Right lung (tissue), 5 donors: ENCODE measurements around the gene DIPK1A. TPM values are rescaled to one million over a fixed set of nuclear protein-coding genes. Genes with fewer than 3 reads are reported as not detected.
A peak's percentile ranks its signal among the peaks of the same experiment; 100 is the strongest.
"Not testable (repeated sequence)": the region's sequence is repeated elsewhere in the genome, so short reads cannot be mapped to it uniquely, and the experiment has no call there.

Source experiments
- DNase-seq, 2 donors: peaks; one replicate each; pipeline ENCODE4 v3.0.0-alpha.2; 2013
- polyA plus RNA-seq, 5 donors: library from polyadenylated mRNA; unstranded; fragments of 120-200 nt; gene quantifications; one replicate each; pipeline versions ENCODE4 v1.2.1 to v1.2.3, GENCODE V29; 2013; ENCODE audit warnings: inconsistent platforms in 1 of 5, low replicate concordance in 1 of 5; ENCODE audit not compliant: insufficient read length in 5 of 5, insufficient read depth in 1 of 5

The DIPK1A gene
- polyA plus RNA-seq, 5 donors: 7.8 to 13.9 (median 12.2) TPM

DNA sequence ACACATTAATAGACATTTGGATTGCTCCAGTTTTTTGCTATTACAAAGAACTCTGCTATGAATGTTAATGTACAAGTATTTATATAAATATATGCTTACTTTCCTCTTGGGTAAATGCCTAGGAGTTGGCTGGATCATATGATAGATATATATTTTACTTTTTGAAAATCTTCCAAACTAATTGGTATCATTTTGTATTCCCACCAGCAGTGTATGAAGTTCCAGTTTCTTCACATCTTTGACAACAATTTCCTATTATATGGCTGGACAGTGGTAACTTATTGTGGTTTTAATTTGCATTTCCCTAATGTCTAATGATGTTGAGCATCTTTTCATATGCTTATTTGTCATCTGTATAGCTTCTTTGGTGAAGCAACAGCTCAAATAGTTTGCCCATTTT, 23.8 kb upstream of the DIPK1A start:
- no peak for DNase-seq

DNA sequence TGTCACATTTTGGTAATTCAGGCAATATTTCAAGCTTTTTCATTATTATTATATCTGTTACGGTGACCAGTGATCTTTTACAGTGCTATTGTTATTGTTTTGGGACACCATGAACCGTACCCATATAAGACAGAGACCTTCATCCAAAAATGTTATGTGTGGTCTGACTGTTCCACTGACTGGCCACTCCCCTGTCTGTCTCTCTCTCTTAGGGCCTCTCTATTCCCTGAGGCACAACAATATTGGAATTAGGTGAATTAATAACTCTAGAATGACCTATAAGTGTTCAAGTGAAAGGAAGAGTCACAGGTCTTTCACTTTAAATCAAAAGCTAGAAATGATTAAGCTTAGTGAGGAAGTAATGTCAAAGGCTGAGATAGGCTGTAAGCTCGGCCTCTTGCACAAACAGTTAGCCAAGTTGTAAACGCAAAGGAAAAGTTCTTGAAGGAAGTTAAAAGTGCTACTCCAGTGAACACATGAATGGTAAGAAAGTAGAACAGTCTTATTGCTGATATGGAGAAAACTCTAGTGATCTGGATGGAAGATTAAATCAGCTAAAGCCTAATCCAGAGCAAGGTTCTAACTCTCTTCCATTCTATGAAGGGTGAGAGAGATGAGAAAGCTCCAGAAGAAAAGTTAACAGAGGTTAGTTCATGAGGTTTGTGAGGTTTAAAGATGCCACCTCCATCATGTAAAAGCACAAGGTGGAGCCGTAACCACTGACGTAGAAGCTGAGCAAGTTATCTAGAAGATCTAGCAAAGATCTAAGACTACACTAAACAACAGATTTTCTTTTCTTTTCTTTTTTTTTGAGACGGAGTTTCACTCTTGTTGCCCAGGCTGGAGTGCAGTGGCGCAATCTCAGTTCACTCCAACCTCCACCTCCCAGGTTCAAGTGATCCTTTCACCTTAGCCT, 19.7 kb upstream of the DIPK1A start:
- no peak for DNase-seq

DNA sequence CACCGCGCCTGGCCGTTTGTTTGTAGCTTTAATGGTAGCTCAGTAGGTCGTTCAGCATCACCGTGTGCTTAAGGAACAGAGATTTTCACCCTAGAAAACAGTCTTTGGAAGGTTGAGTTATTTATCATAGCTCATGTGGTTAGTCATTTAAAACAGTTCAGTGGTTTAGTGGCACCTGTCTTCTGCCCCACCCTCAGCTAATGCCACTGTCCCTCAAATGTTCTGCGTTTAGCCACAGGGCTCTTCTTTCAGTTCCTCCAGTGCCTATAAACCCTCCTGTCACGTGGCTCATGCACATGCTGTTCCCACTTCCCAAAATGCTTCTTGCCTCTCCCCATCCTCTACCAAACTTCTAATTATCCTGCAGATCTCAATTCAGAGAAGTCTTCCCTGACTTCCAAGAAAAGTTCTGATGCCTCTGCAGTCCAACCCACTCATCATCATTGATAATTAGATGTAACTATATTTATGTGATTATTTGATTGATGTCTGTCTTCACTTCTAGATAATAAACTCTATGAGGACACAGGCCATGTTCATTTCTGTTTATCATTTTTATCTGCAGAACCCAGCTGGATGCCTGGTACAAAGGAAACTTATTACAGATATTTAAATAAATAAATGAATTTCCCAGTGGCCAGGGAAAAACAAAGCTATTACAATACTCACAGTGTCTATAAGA, 14.4 kb upstream of the DIPK1A start:
- DNase-seq: no peak

DNA sequence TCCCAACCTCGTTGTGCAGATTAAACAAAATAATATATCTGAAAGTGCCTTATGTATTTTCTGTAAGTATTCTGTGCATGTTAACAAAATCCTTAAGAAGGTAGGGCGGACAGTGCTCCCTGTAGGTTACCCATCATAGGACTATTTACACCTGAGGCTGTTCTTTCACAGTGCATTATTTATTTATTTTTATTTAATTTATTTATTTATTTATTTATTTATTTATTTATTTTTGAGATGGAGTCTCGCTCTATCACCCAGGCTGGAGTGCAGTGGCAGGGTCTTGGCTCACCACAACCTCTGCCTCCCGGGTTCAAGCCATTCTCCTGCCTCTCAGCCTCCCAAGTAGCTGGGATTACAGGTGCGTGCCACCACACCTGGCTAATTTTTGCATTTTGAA, 12.8 kb upstream of the DIPK1A start:
- not testable (repeated sequence) for DNase-seq

DNA sequence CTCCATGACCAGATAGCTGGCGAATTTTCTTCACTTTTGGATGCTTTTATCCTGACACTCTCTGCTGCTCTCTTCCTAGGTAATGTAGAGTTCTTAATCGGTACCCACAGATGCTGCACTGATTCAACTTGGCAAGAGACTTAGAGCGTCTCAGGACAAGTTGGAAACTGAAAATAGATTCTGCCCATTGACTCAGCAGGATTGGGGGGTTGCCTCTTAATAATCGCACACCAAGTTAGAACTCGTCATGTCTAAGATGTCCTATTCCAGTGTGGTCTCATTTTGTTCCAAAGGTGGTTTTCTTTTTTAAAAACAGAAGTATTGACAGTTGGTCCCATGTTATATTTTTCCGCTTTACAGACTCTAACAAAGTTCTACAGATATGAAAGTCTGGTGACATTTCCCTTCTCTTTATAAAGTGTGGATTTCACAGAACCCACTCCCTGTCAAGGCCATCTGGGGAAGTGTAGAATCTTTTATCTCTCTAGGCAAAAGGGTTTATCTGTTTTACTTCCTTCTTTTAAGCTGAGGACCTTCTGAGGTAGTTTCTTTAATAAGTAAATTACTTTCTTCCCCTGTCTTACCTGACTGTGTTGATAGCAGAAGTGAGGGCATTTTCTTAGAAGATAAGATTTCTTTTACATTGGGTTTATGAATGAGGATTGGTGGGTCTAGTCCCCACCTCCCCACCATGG, 12.1 kb upstream of the DIPK1A start:
- DNase-seq: no peak

DNA sequence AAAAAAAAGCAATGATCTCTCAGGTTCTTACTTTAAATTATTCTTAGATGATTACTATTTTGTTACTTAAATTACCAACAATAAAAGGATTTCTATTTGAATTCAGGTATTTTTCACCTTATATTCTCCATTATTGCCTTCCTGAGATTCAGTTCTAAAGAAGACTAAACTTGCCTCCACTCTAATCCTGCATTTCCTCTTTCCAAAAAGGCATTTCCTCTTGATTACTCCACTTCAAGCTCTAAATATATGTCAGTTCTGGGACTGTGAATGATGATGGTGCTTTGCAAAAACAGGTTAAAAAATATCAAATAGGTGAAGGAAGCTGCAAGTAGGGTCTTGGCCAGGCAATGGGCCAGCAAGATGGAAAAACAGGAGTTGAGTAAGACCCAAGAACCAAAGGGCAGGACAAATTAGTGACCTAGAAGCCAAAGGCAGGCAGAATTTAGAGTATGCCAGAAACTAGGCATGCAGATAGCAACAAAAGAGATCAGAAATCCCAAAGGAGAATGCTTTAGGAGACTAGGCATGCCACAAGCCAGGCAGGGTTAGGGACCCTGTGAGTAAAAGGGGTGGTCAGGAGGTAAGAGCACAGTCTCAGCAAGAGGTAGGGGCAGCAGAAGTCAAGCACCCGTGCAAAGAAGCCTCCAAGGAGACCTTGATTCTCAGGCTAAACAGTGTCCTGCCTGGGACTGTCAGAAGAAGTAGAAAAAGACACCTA, 11.3 kb upstream of the DIPK1A start:
- DNase-seq: no peak

DNA sequence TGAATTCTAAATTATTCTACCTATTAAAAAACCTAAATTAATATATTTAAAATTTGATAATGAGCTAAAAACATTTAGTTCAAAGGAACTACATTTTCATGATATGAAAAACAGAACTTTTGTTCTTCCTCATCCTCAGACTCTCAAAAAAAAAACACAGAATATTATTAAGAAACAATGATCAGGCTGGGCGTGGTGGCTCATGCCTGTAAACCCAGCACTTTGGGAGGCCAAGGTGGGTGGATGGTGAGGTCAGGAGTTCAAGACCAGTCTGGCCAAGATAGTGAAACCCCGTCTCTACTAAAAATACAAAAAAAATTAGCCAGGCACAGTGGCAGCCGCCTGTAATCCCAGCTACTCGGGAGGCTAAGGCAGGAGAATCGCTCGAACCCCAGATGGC, 10.7 kb upstream of the DIPK1A start:
- DNase-seq: not testable (repeated sequence)

DNA sequence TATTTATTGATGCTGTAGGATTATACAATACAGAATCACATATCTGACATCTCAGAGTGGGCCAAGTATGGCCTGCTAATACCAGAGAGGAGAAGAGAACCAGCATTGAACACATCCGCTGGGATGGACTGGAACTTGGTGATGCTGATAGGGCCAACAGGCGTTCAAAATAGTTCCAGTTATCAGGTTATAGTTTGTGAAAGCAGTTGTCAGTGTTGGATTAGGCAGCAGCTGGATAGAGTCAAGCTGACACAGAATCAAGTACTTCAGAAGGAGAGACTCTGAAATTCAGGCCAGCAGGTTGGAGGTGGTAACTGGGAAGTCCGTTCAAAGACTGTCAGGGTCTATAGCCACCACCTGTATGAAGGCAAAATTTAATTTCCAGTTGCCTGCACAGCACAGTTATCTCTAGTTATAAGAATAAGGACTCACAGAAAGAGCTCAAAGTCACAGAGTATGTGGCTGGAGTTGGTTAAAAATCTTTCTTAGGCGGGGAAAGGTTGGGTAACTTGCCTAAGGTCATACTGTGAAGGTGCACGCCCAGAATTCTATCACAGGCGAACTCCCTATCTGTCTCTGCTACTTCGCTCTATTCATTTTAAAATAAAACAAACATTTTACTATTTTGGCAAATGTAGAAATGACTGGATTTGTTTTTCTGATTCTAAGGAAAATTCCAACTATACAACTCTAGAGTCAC, 9.9 kb upstream of the DIPK1A start:
- DNase-seq: no peak

DNA sequence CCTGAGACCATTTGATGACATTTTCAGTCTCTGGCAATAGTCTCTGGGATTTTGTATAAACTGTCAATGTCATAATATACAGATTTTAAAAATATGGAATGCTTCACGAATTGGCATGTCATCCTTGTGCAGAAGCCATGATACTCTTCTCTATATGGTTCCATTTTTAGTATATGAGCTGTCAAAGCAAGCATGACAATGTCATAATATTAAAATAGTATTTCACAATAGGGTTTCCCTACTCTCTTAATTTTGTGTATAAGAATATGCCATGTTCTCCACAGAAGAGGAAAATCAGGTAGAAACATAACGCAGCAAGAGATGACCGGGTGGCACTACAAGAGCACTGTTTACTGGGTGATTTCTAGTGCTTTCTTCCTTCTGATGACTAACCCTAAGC, 8.3 kb upstream of the DIPK1A start:
- DNase-seq: no peak

DNA sequence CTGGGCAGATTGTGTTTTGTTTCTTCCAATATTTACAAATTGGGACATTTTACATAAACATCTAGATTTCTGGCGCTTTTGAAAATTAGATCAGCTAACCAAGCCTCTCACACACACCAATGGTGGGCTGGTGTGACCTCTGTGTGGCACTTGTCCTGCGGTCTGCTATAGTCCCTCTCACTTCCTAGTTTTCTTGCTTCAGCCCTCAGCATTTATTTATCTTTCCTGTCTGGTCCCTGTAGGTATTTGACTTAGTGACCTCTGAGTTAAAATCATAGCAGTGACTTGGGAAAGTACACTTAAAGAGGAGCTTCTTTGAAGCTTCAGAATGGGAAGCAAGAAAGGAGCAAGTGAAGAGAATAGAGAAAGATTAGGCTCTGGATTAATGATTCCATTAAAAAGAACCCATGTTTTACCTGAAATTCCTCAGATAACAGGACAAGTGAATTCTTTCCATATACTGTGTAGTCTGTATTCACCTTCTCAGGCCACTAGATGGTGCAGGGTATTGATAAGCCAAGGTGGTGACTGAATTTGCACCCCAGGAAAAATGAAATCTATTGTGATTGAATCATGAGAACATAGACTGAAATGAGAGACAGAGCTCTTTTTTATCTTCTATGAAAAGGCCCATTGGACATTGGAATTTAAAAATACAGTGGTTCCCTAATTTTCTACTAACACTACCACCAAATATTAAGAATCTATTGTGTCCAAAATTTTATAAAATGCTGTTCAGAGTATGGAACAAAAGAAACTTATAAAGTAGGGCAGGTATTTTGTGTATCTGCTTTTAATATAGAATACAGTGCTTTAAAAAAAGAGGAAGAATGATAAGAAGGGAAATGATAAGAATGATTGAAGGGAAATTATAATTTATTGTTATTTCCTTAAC, 7.1 kb upstream of the DIPK1A start:
- DNase-seq: no peak

DNA sequence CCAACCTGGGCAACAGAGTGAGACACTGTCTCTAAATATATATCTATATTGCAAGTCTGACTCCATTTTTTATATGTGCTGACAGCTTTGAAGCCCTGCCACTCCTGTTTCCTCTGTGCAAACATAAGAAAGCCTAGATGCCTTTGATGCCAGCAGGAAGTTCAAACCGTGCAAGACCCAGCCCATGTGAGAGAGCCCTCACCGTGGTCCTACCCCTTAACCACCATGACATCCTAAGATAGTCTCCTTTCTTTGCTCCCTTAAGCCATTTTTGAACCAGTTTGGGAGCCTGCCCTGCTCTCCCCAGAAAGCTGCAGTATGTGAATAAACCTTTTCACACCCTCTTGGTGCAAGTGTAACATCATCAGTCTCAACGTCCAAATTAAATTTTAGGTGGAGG, 3.7 kb upstream of the DIPK1A start:
- no peak for DNase-seq

DNA sequence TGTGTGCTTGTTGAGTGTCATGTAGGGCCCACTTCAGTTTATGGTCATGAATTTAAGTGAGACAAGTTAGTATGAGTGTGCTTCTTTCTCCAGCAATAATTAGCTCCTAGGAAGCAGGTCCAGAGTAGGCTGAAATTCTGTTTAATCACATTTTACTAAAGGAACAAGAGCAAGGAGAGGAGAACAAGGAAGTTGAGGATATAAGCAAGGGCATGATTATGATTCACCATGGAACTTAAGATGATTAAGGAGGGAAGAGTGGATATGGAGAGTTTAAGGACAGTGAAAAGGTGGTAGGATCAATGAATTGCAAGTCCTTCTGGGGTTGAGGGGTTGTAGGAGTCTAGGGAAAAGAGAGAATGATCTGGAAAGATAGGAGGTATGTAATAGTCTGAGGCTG, 3.1 kb upstream of the DIPK1A start:
- no peak for DNase-seq

DNA sequence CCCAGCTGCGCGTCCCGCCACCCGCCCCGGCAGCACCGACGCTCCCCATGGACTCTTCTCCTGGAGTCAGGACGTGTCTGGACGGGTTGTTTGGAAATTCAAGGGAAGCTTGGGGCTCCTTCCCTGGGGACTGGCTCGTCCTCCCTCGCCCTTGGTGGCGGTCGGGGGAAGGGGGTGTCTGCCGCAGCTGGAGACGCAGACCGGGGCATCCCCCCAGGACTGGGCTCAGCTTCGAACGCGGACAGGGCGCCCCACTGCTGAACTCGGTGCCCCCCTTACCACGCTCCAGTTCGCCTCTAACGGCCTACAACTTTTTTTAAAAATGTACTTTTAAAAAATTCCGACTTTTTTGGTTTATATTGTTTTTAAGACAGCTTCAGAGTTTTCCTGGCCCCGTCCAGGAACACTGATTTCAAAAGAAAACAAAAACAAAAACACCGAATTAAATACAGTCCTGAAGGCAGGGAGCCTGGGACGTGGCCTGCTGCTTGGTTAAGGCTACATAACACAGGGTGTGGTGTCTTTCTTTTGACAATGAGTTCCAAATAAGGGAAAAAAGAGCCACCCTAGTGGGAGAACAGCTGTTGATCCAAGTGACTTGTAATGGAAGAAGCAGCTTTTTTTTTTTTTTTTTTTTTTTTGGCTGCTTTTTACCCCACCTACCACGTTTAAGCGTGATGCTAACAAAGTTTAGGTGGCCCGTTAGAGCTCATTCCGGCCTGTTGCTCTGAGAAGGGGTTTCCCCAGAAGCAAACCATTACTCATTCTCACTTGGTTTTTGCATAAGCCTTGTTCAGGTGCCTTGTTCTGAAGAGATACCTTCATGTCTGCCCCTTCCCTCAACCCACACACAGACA, 862 bp upstream of the DIPK1A start:
- peak; percentile 41 to 46 for DNase-seq

DNA sequence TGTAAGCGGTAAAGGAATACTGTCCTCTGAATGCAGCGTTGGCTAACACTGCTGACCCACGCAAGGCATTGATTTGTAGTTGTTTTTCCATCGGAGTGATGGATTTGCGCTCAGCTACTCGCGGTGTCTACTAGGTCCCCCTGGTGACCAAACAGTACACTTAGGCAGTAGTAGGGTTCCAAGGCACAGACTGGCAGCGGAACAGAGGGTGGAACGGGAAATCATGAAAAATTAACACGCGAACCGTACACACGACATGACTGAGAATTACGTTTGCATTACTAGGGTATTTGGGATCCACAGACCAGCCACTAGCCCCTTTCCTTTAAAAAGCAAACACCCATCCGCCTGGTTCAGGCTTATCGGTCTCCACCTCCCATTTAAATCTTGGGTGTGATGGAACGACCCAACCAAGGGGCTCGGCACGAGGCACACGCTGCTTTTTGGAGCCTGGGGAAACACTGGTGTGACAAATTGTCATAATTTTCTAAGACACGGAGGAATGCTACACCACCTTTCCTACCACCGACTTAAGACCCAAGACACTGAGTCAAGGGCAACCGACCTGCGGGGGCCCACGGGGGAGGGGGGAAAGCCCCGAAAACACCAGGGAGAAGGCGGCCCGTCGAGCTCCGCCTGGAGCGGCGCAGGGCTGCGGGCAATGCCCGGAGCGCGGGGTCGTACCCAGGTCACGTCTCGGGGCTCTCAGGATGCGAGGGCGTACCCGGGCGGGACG, 699 bp downstream of the DIPK1A start:
- peak; percentile 70 to 74 for DNase-seq

DNA sequence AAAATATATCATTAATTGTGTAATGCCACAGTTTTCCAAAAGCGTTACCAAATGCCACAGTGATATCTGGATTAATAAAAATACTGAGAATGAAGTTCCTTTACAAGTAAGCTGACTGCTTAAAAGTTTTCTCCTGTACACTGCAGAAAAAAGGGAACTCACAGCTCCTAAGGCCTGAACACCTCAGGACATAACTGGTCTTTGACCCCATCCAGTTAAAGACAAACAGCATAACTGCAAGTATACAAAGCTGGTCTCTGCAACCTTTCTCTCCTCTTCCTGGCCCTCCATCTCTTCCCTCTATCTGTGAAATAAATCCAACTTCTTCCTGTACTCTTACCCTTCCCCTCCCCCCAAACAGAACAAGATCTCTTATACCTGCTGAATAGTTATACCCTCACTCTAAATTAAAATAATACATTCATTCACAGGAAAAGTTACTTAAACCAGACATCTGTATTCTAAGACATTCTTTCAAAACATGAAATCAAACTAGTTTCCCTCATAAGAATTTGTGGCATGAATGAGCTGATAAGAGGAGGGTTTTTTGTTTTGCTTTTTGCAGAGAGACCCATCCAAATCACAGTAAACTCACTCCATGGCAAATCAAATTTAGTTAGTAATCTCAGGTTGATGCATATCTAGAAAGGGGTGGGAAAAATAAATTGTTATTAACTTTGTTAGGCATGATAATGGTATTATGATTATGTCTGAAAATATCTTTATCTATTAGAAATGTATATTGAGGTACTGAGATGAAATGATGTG, 2.9 kb downstream of the DIPK1A start:
- no peak for DNase-seq

DNA sequence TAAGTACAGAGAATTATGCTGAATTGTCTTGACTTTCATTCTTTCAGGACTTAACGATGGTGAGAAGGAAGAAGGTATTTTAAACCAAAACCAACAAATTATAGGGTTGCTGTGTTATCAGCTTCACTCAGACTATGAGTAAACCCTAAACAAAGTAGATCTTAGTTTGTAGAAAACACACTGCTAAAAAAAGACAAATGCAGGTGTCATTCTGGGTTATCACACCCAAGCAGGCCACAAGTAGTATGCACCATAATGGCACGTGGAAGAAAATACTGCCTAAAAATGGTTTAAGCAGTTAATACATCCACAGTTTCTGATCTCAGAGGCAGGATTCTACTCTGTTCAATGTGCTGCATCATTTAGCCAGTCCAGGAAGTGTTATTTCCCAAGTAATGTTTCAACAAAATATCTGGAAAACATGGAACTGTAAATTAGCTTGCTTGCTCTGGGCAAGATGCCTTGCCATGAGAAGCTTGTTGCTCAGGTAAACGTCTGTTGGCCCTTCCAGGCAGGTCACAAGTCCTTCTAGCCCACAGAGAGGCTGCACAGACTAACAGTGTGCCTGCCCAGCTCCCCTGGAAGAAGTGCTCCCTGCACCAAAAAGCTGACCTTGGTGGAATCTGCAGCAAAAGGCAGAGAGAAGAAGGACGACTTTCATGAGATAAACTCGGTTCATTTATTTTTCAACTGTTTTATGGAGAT, 4.1 kb downstream of the DIPK1A start:
- DNase-seq: no peak
